NCI-H2029 (cell line): ENCODE results near the gene ENTPD7.
A peak's percentile ranks its signal among the peaks of the same experiment; 100 is the strongest.
"Not testable (repeated sequence)": the region's sequence is repeated elsewhere in the genome, so short reads cannot be mapped to it uniquely, and the experiment has no call there.

ENCODE experiments used
- DNase-seq: peaks from one replicate; lab custom pipeline; 2025; lab: John Stamatoyannopoulos, UW

The ENTPD7 gene

DNA sequence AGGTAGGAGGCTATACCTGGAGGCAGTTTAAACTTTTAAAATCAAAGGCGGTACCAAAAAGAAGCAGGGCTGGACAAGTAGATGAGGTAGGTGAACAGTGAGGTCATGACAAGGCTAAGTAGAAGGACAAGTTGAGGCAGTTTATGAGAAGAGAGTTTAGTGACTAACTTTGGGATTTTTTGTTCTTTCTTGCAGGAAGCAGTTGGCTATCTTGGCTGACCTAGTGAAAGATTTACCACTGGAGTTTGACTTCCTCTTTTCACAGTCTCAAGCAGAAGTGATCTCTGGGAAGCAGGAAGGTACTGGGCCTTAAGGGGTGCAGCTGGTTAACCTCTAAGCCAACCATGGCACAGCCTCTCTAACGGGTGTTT, 26.3 kb downstream of the ENTPD7 start:
- DNase-seq = no peak

DNA sequence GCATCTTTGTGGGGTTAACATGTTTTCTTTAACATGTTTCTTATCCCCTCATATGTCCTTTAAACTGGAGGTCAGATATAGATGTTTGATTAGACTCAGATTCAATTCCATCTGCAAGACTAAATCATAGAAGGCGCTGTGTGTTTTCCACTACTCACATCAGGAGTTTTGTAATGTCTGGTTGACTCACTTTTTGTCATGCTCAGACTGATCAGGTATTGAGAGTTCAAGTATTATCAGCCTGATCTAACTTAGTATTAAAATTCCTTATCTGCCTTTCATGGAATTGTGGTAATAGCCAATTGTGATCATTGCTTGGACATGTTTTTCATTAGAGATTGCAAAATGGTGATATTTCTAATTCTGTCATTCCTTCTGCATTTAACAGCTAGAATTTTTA, 30.2 kb downstream of the ENTPD7 start:
- DNase-seq = no peak

DNA sequence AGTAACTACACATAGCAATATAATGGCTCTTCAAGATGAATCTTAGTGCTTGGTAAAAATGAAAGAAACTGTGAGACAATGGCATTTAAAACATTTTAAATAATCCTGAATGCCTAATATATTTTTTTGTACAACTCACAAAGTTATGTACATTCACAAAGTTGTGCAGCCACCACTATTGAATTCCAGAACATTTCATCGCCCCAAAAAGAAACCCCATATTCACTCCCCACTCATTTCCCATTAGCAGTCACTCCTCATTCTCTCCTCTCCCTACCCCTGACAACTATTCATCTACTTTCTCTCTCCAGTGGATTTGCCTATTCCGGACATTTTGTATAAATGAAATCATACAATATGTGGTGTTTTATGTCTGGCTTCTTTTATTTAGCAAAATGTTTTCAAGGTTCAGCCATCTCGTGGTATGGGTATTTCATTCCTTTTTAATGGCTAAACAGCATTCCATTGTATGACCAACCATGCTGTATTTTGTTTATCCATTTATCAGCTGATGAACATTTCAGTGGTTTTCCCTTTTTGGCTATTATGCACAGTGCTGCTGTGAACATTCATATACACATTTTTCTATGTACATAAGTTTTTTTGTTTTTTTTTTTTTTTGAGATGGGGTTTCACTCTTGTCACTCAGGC, 34.7 kb downstream of the ENTPD7 start:
- DNase-seq = no peak

DNA sequence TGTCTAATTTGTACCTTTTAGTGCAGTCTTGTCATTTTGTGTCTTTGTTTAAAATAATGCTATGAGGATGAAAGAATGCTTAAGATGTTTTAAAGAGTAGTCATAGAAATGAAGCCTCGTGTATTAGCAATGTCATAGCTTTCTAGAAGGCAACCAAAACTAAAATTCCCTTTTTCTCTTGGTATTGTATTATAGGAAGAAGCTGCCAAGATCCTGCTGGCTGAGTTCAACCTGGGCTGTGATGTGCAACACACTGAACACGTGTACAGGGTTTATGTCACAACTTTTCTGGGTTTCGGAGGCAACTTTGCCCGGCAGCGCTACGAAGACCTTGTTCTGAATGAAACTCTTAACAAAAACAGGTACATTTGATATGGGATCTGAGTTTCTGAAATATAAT, 36.5 kb downstream of the ENTPD7 start:
- DNase-seq = no peak

- DNase-seq = no peak
Measured at GRCh38 chr10:99698504-99699080, 39.3 kb downstream of the ENTPD7 start.

GRCh38 chr10:99700649-99701048, 41.3 kb downstream of the ENTPD7 start:
- DNase-seq = no peak

- DNase-seq = no peak
Measured at GRCh38 chr10:99708428-99709012, 49.2 kb downstream of the ENTPD7 start.

DNA sequence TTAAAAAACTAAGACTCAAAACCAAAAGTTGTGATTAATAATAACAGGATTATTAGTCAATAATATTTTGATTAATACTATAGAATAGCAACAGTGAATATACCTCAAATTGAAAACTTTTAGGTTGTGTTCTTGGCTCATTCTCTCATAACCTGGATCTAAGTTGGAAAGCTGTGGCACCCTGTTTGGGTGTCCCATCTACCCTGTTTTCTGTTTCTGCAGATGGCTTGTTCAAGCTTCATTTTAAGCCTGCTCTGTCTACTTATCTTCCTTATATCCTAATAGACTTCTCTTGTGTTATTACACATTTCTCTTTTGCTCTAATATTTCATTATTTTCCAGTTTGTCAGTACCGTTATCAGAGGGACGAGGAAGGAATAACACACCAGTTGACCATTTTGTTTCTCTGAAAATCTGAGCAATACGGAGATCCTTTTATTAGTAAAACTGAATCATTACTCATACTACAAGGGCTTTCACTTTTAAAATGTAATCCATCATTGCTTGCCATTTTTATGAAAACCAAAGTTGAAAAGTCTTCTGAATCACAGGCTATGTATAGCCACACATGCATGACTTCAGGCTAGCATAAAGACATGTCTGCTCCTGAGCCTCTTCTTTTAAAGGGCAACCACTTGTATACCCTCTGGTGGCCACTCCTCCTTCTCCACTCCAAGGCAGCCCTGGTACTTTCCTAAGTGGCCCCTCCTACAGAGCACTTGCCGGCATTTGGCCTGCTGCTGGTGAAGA, 50.3 kb downstream of the ENTPD7 start:
- DNase-seq = no peak

GRCh38 chr10:99711129-99711719, 51.9 kb downstream of the ENTPD7 start:
- no peak for DNase-seq

GRCh38 chr10:99714446-99714845, 55.1 kb downstream of the ENTPD7 start:
- DNase-seq = no peak

DNA sequence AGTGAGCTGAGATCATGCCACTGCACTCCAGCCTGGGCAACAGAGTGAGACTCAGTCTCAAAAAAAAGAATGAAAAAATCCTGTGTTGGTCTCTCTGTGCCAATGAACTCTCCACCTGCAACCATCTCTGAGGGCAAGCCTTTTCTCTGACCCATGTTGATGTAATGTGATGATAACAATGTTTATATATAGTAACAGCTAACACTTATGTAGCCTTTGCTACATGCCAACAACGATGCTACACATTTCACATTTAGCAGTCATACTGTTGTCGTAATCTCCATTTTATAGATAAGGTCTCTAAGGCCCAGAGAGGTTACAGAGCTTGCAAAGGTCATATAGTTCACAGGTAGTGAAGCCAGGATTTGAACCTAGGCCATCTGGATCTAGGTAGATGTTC, 61.1 kb downstream of the ENTPD7 start:
- DNase-seq = no peak

DNA sequence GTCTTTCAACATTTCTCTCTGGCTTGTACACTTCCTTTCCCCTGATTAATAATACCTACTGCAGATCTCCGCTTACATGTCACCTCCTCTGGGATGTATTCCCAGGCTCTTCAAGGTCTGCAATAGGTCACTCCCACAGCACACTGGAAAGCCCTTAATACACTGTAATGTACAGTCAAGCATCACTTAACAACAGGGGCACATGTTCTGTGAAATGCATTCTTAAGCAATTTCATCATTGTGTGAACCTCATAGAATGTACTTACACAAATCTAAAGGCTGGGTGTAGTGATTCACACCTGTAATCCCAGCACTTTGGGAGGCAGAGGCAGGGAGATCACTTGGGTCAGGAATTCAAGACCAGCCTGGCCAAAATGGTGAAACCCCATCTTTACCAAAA, 70.7 kb downstream of the ENTPD7 start:
- DNase-seq = no peak

GRCh38 chr10:99731306-99732032, 72.2 kb downstream of the ENTPD7 start:
- DNase-seq = no peak

DNA sequence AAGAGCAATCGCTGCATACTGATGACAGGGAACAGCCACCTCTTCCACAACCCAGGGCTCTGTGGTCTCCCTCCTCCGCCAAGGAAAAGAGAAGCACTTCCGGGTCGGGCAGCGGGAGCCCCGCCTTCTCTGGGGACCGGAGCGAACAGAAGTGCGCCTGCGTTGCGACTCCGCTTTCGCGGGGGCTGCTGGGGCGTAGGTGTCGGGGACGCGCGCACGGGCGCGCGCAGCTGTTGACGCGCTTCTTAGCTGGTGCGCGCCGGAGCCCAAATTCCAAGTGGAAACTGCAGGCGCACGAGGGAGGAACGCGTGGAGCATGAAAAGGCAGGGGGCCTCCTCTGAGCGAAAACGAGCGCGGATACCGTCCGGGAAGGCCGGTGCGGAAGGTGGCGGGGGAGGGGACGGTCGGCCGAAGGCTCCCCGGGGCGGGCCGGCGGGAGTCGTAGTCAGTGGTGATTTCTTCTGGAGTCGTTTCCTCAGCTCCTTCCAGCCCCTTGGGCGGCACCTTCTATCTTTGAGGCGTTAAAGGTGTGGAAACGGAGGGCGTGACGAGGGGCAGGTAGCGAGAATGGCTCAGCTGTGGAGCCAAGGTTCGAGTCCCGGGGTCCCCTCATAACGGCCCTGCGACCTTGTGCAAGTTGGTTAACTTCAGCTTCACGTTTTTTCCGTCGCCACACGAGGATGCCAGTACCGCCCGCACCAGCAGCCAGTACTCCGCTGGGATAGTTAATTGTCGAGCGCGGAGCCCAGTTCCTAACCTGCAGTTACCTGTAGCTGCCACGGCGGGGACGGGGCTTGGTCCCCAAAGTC, 72.9 kb downstream of the ENTPD7 start, which contains the start of the genes COX15 and CUTC:
Gene COX15, minus strand, starts transcription at position 95 of the 810 bp plus-strand sequence. Its CDS starts 78 bp downstream, at position 17.
Gene CUTC, plus strand, starts transcription at position 202 of the 810 bp plus-strand sequence. Its CDS starts 115 bp downstream, at position 317.
- peak; percentile 64 for DNase-seq

DNA sequence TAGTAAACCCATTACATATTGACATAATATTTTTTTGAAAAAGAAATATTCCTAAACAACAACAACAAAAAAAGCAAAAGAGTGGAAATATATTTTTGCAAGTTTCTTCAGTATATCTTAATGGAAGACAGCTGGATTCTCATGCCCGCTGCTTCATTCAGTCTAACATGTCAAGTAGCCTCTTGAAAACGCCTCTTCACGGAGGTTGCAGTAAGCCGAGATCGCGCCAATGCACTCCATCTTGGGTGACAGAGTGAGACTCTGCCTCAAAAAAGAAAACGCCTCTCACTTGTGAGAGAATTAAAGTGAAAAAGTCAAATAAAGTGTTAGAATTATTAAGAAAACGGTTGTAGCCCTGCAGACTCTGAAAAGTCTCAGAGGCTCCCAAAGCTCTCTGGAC, 74.1 kb downstream of the ENTPD7 start:
- peak; percentile 40 for DNase-seq

DNA sequence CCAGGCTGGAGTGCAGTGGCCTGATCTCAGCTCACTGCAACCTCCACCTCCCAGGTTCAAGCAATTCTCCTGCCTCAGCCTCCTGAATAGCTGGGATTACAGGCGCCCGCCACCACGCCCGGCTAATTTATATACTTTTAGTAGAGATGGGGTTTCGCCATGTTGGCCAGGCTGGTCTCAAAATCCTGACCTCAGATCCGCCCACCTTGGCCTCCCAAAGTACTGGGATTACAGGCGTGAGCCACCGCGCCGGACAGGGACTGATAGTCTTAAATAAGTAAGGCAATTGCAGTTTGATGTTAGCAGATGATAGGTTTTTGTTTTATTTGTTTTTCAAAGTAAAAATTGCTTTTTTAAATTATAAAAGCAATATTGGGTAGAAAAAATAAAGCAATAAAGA, 74.8 kb downstream of the ENTPD7 start:
- DNase-seq = not testable (repeated sequence)

DNA sequence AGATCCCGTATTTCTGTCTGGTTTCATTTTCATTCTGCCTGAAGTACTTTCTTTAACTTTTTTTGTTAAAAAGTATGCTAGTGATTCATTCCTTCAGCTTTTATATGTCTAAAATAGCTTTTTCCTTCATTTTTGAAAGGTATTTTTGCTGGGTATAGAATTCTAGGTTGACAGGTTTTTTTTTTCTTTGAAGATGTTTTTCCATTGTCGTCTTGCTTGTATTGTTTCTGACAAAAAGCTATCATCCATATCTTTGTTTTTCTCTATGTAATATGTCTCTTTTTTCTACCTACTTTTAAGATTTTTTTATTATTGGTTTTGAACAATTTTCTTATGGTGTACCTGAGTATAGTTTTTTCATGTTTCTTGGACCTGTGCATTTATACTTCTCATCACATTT, 81.0 kb downstream of the ENTPD7 start:
- no peak for DNase-seq

DNA sequence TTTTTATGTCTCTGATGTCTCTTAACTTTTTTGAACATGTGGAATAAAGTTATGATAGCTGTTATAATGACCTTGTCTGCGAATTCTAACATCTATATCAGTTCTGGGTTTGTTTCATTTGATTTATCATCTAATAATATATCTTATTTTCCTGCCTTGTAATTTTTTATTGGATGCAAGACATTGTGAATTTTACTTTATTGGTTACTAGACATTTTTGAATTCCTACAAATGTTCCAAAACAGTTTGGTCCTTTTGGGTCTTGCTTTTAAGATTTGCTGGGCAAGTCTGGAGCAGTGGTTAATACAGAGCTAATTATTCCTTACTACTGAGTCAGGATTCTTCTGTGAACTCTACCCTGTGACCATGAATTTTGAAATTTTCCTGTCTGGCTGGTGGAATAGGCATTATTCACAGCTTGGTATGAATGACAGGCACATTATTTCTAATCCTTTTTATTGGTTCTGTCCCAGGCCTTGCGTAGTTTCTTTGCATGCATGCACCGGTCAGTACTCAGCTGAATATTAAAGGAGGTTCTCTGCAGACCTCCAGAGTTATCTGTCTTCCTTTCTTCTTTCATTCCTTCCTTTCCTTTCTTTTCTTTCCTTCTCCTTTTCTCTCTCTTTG, 81.7 kb downstream of the ENTPD7 start:
- DNase-seq = no peak

GRCh38 chr10:99742254-99742653, 82.9 kb downstream of the ENTPD7 start:
- no peak for DNase-seq

- DNase-seq = no peak
Measured at GRCh38 chr10:99742701-99743100, 83.4 kb downstream of the ENTPD7 start.
